HEK293 (cell line): ENCODE data around the gene CATSPERD.

ENCODE experiments used
- BCL11B ChIP-seq: fragments of 450-650 bp; formaldehyde crosslinking; IDR thresholded peaks from 2 replicates; pipeline ENCODE4 v1.5.1; 2016; ENCODE audit warnings: low read depth, missing biosample characterization, missing genetic modification characterization
- HOXA7 ChIP-seq: sonication (generic); formaldehyde crosslinking; IDR thresholded peaks from 2 replicates; pipeline ENCODE4 v1.8.1; 2022; ENCODE audit warnings: missing genetic modification reagents, borderline replicate concordance
- SETDB1 ChIP-seq: IDR thresholded peaks from one replicate; pipeline ENCODE4 v1.6.1; 2017; ENCODE audit warnings: mild to moderate bottlenecking, low read length, moderate library complexity, mixed read lengths; ENCODE audit not compliant: insufficient read length
- TCF7L2 ChIP-seq: IDR thresholded peaks from 2 replicates; pipeline ENCODE4 v1.6.1; 2011; ENCODE audit warnings: low read depth, mild to moderate bottlenecking, inconsistent platforms, low read length, moderate library complexity, borderline replicate concordance
- WT1 ChIP-seq: fragments of 450-650 bp; formaldehyde crosslinking; IDR thresholded peaks from 2 replicates; pipeline ENCODE4 v1.5.1; 2016; ENCODE audit warnings: missing biosample characterization, missing genetic modification characterization
- ZNF10 ChIP-seq: fragments of 450-650 bp; formaldehyde crosslinking; IDR thresholded peaks from 2 replicates; pipeline ENCODE4 v1.5.1; 2017; ENCODE audit warnings: missing biosample characterization, missing genetic modification characterization
- ZNF169 ChIP-seq: fragments of 450-650 bp; formaldehyde crosslinking; IDR thresholded peaks from 2 replicates; pipeline ENCODE4 v1.5.1; 2016; ENCODE audit warnings: missing biosample characterization, missing genetic modification characterization
- ZNF19 ChIP-seq: fragments of 450-650 bp; formaldehyde crosslinking; IDR thresholded peaks from 2 replicates; pipeline ENCODE4; 2016; ENCODE audit warnings: missing biosample characterization, missing genetic modification characterization, low read depth
- ZNF324 ChIP-seq: fragments of 450-650 bp; formaldehyde crosslinking; IDR thresholded peaks from 2 replicates; pipeline ENCODE4 v1.5.1; 2016; ENCODE audit warnings: missing biosample characterization, missing genetic modification characterization
- ZNF37A ChIP-seq: fragments of 450-650 bp; IDR thresholded peaks from 2 replicates; pipeline ENCODE4 v1.5.1; 2018; ENCODE audit warnings: missing biosample characterization, missing genetic modification characterization
- ZNF558 ChIP-seq: fragments of 450-650 bp; formaldehyde crosslinking; IDR thresholded peaks from 2 replicates; pipeline ENCODE4 v1.5.1; 2016; ENCODE audit warnings: missing biosample characterization, missing genetic modification characterization
- ZNF600 ChIP-seq: fragments of 450-650 bp; formaldehyde crosslinking; IDR thresholded peaks from 2 replicates; pipeline ENCODE4 v1.5.1; 2016; ENCODE audit warnings: missing biosample characterization, missing genetic modification characterization
- ZSCAN23 ChIP-seq: fragments of 450-650 bp; formaldehyde crosslinking; IDR thresholded peaks from 2 replicates; pipeline ENCODE4 v1.5.1; 2016; ENCODE audit warnings: missing biosample characterization, missing genetic modification characterization
- ZSCAN30 ChIP-seq: fragments of 450-650 bp; IDR thresholded peaks from 2 replicates; pipeline ENCODE4 v1.5.1; 2018; ENCODE audit warnings: missing biosample characterization, mild to moderate bottlenecking, missing genetic modification characterization, moderate library complexity
- TF ChIP-seq, protein P1 (sequence below): fragments of 450-650 bp; formaldehyde crosslinking; IDR thresholded peaks from 2 replicates; pipeline ENCODE4 v1.5.1; 2016; ENCODE audit warnings: missing biosample characterization, missing genetic modification characterization, borderline replicate concordance
- TF ChIP-seq, protein P2 (sequence below): fragments of 450-650 bp; formaldehyde crosslinking; IDR thresholded peaks from 2 replicates; pipeline ENCODE4 v1.5.1; 2016; ENCODE audit warnings: missing biosample characterization, missing genetic modification characterization
- TF ChIP-seq, protein P3 (sequence below): fragments of 450-650 bp; formaldehyde crosslinking; IDR thresholded peaks from 2 replicates; pipeline ENCODE4 v1.5.1; 2016; ENCODE audit warnings: missing biosample characterization, missing genetic modification characterization
- TF ChIP-seq, protein P4 (sequence below): sonication (generic); formaldehyde crosslinking; IDR thresholded peaks from 2 replicates; pipeline ENCODE4 v1.8.1; 2022; ENCODE audit warnings: mild to moderate bottlenecking, moderate library complexity, missing genetic modification reagents
- TF ChIP-seq, protein P5 (sequence below): fragments of 450-650 bp; formaldehyde crosslinking; IDR thresholded peaks from 2 replicates; pipeline ENCODE4 v1.5.1; 2016; ENCODE audit warnings: missing biosample characterization, missing genetic modification characterization, borderline replicate concordance
- TF ChIP-seq, protein P6 (sequence below): fragments of 450-650 bp; formaldehyde crosslinking; IDR thresholded peaks from 2 replicates; pipeline ENCODE4 v1.5.1; 2016; ENCODE audit warnings: missing biosample characterization, missing genetic modification characterization
- TF ChIP-seq, protein P7 (sequence below): fragments of 450-650 bp; formaldehyde crosslinking; IDR thresholded peaks from 2 replicates; pipeline ENCODE4 v1.5.1; 2016; ENCODE audit warnings: missing biosample characterization, missing genetic modification characterization, low read depth
- TF ChIP-seq, protein P8 (sequence below): fragments of 450-650 bp; formaldehyde crosslinking; IDR thresholded peaks from 2 replicates; pipeline ENCODE4 v1.5.1; 2016; ENCODE audit warnings: missing biosample characterization, missing genetic modification characterization, low read depth

CATSPERD gene

DNA sequence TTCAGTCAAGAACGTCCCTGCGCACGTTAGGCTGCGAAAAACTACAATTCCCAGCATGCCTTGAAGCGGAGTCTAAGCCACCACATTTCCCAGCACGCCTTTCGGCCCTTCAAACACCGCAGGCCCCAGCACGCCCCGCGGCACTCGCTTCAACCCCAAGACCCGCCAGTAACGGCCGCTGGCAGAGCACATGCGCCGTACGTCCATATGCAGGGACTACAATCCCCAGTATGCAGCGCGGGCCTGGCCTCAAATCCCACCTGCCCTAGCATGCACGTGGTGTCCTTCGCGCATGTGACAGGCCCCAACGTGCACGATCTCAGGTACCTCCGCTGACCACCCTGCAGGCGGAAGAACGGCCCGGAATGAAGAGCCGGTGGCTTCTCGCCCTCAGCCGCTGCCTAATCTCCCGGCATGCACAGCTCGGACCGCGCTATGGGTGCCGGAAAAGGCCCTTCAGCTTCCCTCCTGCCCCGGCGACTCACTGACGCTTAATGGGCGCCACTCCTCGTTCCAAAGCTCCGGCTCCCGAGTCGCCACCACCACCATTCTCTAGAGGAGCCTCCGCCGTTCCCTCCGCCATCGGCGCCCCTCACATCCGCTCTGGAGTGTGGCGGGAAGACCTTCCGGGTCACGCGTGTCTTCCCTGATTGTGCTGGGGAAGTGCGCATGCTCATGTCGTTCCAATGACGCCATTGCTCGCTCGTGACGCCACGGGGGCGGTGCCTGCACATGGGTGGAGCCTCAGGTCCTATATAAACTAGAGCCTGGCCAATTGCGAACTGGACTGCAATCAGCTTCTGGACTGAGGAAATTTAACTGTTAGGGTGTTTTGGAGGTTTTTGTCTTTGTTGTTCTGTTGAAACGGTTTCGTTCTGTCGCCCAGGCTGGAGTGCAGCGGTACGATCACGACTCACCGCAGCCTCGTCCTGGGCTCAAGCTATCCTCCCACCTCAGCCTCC, 70.4 kb downstream of the CATSPERD start, which contains the start of gene DUS3L (continued):
- TF ChIP-seq, protein P1, sequence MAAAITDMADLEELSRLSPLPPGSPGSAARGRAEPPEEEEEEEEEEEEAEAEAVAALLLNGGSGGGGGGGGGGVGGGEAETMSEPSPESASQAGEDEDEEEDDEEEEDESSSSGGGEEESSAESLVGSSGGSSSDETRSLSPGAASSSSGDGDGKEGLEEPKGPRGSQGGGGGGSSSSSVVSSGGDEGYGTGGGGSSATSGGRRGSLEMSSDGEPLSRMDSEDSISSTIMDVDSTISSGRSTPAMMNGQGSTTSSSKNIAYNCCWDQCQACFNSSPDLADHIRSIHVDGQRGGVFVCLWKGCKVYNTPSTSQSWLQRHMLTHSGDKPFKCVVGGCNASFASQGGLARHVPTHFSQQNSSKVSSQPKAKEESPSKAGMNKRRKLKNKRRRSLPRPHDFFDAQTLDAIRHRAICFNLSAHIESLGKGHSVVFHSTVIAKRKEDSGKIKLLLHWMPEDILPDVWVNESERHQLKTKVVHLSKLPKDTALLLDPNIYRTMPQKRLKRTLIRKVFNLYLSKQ = no peak
- TF ChIP-seq ZSCAN23 (tag by site-specific recombination) (peak; percentile 73), ZNF324 (peak; percentile 97), ZNF558 (tag by site-specific recombination) (no peak), ZNF169 (tag by site-specific recombination) (no peak), BCL11B (tag by site-specific recombination) (0 out of 2 replicates have a peak, but pooled peaks have one; percentile 56), ZNF10 (tag by site-specific recombination) (peak; percentile 48; the same call in 1 of the 2 replicates), SETDB1 (no peak), HOXA7 (CRISPR knock-in tag) (no peak), WT1 (tag by site-specific recombination) (no peak), ZNF37A (tag by site-specific recombination) (no peak), TCF7L2 (peak; percentile 59; the same call in 1 of the 2 replicates), ZNF600 (peak; percentile 85; the same call in 1 of the 2 replicates), ZNF19 (no peak), ZSCAN30 (tag by site-specific recombination) (peak; percentile 79)
- TF ChIP-seq, protein P2, sequence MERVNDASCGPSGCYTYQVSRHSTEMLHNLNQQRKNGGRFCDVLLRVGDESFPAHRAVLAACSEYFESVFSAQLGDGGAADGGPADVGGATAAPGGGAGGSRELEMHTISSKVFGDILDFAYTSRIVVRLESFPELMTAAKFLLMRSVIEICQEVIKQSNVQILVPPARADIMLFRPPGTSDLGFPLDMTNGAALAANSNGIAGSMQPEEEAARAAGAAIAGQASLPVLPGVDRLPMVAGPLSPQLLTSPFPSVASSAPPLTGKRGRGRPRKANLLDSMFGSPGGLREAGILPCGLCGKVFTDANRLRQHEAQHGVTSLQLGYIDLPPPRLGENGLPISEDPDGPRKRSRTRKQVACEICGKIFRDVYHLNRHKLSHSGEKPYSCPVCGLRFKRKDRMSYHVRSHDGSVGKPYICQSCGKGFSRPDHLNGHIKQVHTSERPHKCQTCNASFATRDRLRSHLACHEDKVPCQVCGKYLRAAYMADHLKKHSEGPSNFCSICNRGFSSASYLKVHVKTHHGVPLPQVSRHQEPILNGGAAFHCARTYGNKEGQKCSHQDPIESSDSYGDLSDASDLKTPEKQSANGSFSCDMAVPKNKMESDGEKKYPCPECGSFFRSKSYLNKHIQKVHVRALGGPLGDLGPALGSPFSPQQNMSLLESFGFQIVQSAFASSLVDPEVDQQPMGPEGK = peak; percentile 63; the same call in 1 of the 2 replicates
- TF ChIP-seq, protein P3, sequence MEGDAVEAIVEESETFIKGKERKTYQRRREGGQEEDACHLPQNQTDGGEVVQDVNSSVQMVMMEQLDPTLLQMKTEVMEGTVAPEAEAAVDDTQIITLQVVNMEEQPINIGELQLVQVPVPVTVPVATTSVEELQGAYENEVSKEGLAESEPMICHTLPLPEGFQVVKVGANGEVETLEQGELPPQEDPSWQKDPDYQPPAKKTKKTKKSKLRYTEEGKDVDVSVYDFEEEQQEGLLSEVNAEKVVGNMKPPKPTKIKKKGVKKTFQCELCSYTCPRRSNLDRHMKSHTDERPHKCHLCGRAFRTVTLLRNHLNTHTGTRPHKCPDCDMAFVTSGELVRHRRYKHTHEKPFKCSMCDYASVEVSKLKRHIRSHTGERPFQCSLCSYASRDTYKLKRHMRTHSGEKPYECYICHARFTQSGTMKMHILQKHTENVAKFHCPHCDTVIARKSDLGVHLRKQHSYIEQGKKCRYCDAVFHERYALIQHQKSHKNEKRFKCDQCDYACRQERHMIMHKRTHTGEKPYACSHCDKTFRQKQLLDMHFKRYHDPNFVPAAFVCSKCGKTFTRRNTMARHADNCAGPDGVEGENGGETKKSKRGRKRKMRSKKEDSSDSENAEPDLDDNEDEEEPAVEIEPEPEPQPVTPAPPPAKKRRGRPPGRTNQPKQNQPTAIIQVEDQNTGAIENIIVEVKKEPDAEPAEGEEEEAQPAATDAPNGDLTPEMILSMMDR (tag by site-specific recombination) = peak; percentile 23
- TF ChIP-seq, protein P4, sequence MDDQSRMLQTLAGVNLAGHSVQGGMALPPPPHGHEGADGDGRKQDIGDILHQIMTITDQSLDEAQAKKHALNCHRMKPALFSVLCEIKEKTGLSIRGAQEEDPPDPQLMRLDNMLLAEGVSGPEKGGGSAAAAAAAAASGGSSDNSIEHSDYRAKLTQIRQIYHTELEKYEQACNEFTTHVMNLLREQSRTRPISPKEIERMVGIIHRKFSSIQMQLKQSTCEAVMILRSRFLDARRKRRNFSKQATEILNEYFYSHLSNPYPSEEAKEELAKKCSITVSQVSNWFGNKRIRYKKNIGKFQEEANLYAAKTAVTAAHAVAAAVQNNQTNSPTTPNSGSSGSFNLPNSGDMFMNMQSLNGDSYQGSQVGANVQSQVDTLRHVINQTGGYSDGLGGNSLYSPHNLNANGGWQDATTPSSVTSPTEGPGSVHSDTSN (CRISPR knock-in tag) = 0 out of 2 replicates have a peak, but pooled peaks have one; percentile 27
- TF ChIP-seq, protein P5, sequence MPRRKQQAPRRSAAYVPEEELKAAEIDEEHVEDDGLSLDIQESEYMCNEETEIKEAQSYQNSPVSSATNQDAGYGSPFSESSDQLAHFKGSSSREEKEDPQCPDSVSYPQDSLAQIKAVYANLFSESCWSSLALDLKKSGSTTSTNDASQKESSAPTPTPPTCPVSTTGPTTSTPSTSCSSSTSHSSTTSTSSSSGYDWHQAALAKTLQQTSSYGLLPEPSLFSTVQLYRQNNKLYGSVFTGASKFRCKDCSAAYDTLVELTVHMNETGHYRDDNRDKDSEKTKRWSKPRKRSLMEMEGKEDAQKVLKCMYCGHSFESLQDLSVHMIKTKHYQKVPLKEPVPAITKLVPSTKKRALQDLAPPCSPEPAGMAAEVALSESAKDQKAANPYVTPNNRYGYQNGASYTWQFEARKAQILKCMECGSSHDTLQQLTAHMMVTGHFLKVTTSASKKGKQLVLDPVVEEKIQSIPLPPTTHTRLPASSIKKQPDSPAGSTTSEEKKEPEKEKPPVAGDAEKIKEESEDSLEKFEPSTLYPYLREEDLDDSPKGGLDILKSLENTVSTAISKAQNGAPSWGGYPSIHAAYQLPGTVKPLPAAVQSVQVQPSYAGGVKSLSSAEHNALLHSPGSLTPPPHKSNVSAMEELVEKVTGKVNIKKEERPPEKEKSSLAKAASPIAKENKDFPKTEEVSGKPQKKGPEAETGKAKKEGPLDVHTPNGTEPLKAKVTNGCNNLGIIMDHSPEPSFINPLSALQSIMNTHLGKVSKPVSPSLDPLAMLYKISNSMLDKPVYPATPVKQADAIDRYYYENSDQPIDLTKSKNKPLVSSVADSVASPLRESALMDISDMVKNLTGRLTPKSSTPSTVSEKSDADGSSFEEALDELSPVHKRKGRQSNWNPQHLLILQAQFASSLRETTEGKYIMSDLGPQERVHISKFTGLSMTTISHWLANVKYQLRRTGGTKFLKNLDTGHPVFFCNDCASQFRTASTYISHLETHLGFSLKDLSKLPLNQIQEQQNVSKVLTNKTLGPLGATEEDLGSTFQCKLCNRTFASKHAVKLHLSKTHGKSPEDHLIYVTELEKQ (tag by site-specific recombination) = peak; percentile 34; the same call in 1 of the 2 replicates
- TF ChIP-seq, protein P6, sequence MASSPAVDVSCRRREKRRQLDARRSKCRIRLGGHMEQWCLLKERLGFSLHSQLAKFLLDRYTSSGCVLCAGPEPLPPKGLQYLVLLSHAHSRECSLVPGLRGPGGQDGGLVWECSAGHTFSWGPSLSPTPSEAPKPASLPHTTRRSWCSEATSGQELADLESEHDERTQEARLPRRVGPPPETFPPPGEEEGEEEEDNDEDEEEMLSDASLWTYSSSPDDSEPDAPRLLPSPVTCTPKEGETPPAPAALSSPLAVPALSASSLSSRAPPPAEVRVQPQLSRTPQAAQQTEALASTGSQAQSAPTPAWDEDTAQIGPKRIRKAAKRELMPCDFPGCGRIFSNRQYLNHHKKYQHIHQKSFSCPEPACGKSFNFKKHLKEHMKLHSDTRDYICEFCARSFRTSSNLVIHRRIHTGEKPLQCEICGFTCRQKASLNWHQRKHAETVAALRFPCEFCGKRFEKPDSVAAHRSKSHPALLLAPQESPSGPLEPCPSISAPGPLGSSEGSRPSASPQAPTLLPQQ = peak; percentile 85
- TF ChIP-seq, protein P7, sequence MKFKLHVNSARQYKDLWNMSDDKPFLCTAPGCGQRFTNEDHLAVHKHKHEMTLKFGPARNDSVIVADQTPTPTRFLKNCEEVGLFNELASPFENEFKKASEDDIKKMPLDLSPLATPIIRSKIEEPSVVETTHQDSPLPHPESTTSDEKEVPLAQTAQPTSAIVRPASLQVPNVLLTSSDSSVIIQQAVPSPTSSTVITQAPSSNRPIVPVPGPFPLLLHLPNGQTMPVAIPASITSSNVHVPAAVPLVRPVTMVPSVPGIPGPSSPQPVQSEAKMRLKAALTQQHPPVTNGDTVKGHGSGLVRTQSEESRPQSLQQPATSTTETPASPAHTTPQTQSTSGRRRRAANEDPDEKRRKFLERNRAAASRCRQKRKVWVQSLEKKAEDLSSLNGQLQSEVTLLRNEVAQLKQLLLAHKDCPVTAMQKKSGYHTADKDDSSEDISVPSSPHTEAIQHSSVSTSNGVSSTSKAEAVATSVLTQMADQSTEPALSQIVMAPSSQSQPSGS (tag by site-specific recombination) = peak; percentile 94
- TF ChIP-seq, protein P8, sequence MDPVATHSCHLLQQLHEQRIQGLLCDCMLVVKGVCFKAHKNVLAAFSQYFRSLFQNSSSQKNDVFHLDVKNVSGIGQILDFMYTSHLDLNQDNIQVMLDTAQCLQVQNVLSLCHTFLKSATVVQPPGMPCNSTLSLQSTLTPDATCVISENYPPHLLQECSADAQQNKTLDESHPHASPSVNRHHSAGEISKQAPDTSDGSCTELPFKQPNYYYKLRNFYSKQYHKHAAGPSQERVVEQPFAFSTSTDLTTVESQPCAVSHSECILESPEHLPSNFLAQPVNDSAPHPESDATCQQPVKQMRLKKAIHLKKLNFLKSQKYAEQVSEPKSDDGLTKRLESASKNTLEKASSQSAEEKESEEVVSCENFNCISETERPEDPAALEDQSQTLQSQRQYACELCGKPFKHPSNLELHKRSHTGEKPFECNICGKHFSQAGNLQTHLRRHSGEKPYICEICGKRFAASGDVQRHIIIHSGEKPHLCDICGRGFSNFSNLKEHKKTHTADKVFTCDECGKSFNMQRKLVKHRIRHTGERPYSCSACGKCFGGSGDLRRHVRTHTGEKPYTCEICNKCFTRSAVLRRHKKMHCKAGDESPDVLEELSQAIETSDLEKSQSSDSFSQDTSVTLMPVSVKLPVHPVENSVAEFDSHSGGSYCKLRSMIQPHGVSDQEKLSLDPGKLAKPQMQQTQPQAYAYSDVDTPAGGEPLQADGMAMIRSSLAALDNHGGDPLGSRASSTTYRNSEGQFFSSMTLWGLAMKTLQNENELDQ (tag by site-specific recombination) = no peak
